GM19452 (cell line): ENCODE measurements around the gene CFAP45.

Experiments
- ATAC-seq: cut with Tn5 transposase; IDR thresholded peaks from one replicate; pipeline ENCODE4 v1.9.1; 2021; ENCODE audit not compliant: unreplicated experiment

CFAP45 gene

GRCh38 chr1:159854693-159855192, 45.2 kb downstream of the CFAP45 start:
- peak; percentile 85 for ATAC-seq

- peak; percentile 7 for ATAC-seq
Measured at GRCh38 chr1:159854116-159854692, 45.8 kb downstream of the CFAP45 start.

GRCh38 chr1:159853417-159854115, 46.4 kb downstream of the CFAP45 start:
- no peak for ATAC-seq

- ATAC-seq = no peak
Measured at GRCh38 chr1:159851407-159851806, 48.6 kb downstream of the CFAP45 start.

DNA sequence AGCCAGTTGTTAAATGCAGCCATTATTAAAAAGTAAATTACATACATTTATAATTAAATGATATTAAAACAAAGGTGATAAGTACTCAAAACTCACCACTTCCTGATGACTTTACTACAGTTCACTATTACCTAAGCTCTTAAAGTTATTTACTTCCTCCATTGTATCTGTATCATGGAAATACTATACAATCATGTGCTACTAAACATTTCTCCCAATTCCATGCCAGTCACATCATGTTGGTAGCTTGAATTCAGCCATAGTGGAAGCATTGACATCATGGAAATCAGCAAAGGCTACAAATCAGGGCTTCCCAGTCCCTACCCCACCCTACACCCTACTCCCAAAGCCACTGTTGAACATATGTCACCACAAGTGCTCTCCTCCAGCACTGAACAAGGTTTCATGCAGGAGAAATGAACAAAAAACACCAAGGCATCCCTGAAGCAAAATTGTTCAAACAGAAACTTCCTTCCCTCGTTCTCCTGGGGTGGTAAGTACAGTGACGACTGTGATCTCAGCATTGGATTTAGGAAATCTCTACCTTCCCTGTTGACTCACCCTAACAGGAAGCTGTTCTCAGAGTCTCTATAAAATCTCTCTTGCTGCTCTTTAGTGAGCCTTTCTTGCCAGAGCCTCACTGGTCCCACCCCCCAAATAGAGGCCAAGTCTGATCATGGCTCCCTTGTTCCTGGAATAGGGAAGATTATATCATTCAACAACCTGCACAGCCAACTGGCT, 50.2 kb downstream of the CFAP45 start:
- no peak for ATAC-seq

- ATAC-seq = no peak
Measured at GRCh38 chr1:159848326-159848725, 51.6 kb downstream of the CFAP45 start.

DNA sequence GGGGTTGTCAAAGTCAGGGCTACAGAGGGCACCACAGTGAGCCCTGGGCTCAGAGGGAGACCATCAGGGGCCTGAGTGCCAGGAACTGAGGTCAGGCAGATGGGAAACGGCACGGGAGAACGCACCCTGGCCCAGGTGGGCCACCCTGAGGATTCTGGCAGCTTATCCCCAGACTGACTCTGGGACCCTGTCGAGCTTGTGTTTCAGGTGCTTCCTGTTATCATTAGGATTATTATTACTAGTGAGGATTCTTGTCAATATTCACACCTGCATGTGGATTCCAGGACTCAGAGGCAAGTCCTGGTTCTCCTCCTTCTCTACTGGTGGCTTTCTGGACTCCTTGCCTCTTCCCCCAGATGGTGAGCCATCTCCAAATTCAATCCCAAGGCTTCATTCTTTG, 52.7 kb downstream of the CFAP45 start:
- ATAC-seq = no peak

GRCh38 chr1:159845751-159846629, 54.0 kb downstream of the CFAP45 start:
- no peak for ATAC-seq

GRCh38 chr1:159843459-159843858, 56.5 kb downstream of the CFAP45 start:
- no peak for ATAC-seq

GRCh38 chr1:159841749-159842148, 58.2 kb downstream of the CFAP45 start:
- no peak for ATAC-seq

GRCh38 chr1:159839116-159839849, 60.7 kb downstream of the CFAP45 start:
- peak; percentile 56 for ATAC-seq

- ATAC-seq = peak; percentile 56
Measured at GRCh38 chr1:159838715-159839114, 61.2 kb downstream of the CFAP45 start.

DNA sequence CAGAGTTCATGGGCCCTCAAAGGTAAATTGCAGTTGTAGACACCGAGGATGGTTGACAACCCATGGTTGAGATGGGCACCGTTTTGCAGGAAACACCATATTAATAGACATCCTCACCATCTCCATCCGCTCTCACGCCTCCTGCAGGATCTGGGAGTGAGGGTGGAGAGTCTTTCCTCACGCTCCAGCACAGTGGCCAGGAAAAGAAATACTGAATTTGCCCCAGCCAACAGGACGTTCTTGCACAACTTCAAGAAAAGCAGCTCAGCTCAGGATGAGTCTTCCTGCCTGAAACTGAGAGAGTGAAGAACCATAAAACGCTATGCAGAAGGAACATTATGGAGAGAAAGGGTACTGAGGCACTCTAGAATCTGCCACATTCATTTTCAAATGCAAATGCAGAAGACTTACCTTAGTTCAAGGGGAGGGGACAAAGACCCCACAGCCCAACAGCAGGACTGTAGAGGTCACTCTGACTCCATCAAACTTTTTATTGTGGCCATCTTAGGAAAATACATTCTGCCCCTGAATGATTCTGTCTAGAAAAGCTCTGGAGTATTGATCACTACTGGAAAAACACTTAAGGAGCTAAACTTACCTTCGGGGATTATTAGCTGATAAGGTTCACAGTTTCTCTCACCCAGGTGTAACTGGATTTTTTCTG, 64.0 kb downstream of the CFAP45 start:
- ATAC-seq = no peak

GRCh38 chr1:159835356-159835755, 64.6 kb downstream of the CFAP45 start:
- ATAC-seq = no peak

GRCh38 chr1:159832309-159832708, 67.7 kb downstream of the CFAP45 start:
- ATAC-seq = no peak

DNA sequence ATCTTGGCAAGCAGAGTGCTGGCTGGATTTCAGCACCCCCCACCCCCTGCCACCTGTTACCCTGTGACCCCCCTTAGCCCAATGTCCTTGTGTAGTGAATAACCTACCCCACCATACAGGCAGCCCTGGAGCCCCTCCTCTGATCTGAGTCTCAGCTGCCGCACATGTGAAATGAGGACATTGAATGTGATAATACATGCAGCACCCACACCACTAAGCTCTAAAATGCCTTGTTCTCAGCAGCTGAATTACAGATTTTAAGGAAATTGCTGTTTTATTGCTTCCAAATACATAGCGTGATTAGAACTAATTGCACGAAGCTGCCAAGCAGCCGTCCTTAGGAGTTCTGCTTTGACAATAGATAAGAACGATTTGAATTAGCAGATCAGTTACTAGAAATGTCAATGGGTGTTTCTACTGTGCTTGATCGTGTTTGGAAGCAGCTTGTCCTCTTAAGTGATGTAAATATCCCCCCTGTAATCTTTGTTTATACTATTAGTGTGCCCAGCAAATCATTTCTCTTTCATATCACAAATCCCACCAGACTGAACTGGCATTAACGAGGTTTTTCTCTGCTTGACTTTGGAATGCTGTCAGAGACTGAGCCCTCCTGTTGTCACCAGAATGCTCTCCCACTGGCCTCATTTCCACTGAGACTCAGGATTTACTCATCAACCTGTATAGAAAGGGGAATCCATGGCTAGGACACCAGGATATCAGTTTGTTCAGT, 68.4 kb downstream of the CFAP45 start:
- no peak for ATAC-seq

DNA sequence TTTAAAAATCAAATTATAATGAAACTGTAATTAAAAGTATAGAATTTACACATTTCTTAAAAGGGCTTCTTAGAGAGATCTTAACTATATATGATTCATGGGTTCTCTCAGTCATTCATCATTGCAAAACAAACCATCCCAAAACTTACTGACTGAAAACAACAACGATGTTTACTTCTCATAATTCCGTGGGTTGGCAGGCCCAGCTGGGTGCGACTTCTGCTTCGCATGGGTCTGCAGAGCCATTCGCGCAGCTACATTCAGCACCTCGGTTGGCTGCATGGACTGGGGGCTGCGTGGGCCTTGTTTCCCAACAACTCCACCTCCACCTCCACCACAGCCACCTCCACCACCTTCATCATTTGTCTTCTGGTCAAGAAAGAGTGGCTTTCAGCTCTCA, 69.2 kb downstream of the CFAP45 start:
- ATAC-seq = no peak

- ATAC-seq = no peak
Measured at GRCh38 chr1:159829822-159830465, 70.0 kb downstream of the CFAP45 start.

DNA sequence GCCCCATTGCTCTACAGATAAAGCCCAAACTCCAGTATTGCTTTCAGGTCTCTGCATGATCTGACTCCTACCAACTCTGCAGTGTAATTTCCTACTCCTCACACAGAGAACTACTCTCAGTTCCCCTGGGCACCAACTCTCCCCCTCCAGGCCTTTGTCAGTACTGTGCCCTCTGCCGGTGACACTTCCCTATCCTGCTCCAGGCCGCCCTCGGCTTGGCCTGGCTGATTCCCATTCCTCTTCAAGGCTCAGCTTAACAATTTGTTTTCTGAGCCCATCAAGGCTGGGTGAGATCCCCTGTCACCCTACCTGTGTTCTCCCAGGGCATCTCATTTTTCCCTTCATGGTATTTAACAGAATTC, 70.7 kb downstream of the CFAP45 start:
- ATAC-seq = peak; percentile 55
